HL-60/S4 (cell line): ENCODE measurements around the gene CAMKK2.
"Not testable (repeated sequence)": the region's sequence is repeated elsewhere in the genome, so short reads cannot be mapped to it uniquely, and the experiment has no call there.

Experiments used
- in situ Hi-C: fragments of 300-500 bp; cut with MboI; formaldehyde crosslinking; loops from 2 replicates; pipeline ENCODE4 v1.14.3; 2022; ENCODE audit warnings: low sequenced_read_pairs

The CAMKK2 gene

GRCh38 chr12:121229826-121230537 lies 66.5 kb downstream of the CAMKK2 start:
- in situ Hi-C loops = not testable (repeated sequence)

- in situ Hi-C loops = no loop called here
These were observed 67.4 kb downstream of the CAMKK2 start for GRCh38 chr12:121228919-121229665.

- in situ Hi-C loops = no loop called here
These were observed 69.2 kb downstream of the CAMKK2 start for GRCh38 chr12:121227294-121227693.

- in situ Hi-C loops = not testable (repeated sequence)
These were observed 69.6 kb downstream of the CAMKK2 start for GRCh38 chr12:121226871-121227270.

GRCh38 chr12:121226399-121226798 lies 70.1 kb downstream of the CAMKK2 start:
- in situ Hi-C loops = no loop called here

GRCh38 chr12:121224591-121224990 lies 71.9 kb downstream of the CAMKK2 start:
- in situ Hi-C loops = no loop called here

GRCh38 chr12:121223292-121224285 lies 72.9 kb downstream of the CAMKK2 start:
- in situ Hi-C loops = no loop called here

GRCh38 chr12:121222847-121223246 lies 73.7 kb downstream of the CAMKK2 start:
- in situ Hi-C loops = no loop called here

- in situ Hi-C loops = no loop called here
These were observed 77.0 kb downstream of the CAMKK2 start for GRCh38 chr12:121219353-121219986.

GRCh38 chr12:121218588-121219352 lies 77.7 kb downstream of the CAMKK2 start:
- in situ Hi-C loops = no loop called here

GRCh38 chr12:121217761-121218160 lies 78.7 kb downstream of the CAMKK2 start:
- in situ Hi-C loops = no loop called here

GRCh38 chr12:121217063-121217462 lies 79.4 kb downstream of the CAMKK2 start:
- in situ Hi-C loops = no loop called here

GRCh38 chr12:121216102-121216501 lies 80.4 kb downstream of the CAMKK2 start:
- in situ Hi-C loops = no loop called here

GRCh38 chr12:121214855-121215745 lies 81.4 kb downstream of the CAMKK2 start:
- in situ Hi-C loops = no loop called here

GRCh38 chr12:121214166-121214777 lies 82.2 kb downstream of the CAMKK2 start:
- in situ Hi-C loops = no loop called here

- in situ Hi-C loops = no loop called here
These were observed 83.6 kb downstream of the CAMKK2 start for GRCh38 chr12:121212875-121213274.

- in situ Hi-C loops = no loop called here
These were observed 86.6 kb downstream of the CAMKK2 start, which contains the start of gene P2RX4 for GRCh38 chr12:121209624-121210572. P2RX4 (plus strand) TSS chr12:121210129; CDS start chr12:121210165, 36 bp downstream.
